H1 (cell line): Measurements from ENCODE around the gene PAX5. TPM values are rescaled to one million over a fixed set of nuclear protein-coding genes. Genes with fewer than 3 reads are reported as not detected.

Source experiments
- CEBPB ChIP-seq: IDR thresholded peaks from 2 replicates; pipeline ENCODE4 v1.6.1; 2012; ENCODE audit warnings: low read depth, low read length
- CHD7 ChIP-seq: fragments of 300-600 bp; sonication (generic); IDR thresholded peaks from 2 replicates; pipeline ENCODE4 v1.7.1; 2012; ENCODE audit warnings: low read length, moderate library complexity, mild to moderate bottlenecking, inconsistent platforms; ENCODE audit not compliant: insufficient replicate concordance
- CTBP2 ChIP-seq: IDR thresholded peaks from 2 replicates; pipeline ENCODE4 v1.7.0; 2011; ENCODE audit warnings: borderline replicate concordance, mild to moderate bottlenecking, moderate library complexity, mixed read lengths, low read length; ENCODE audit not compliant: insufficient read depth, insufficient read length
- MAFK ChIP-seq: IDR thresholded peaks from 2 replicates; pipeline ENCODE4 v1.6.1; 2012; ENCODE audit warnings: low read depth, mild to moderate bottlenecking, improper control_type of control experiment, low read length
- SIN3A ChIP-seq, 2 experiments: IDR thresholded peaks in 1 of 2; conservative IDR thresholded peaks in 1 of 2; 2 replicates each; pipeline ENCODE4 v1.6.1; 2011 to 2012; ENCODE audit warnings: low read length in 2 of 2, improper control_type of control experiment in 1 of 2, low read depth in 1 of 2, mild to moderate bottlenecking in 1 of 2
- SP1 ChIP-seq: IDR thresholded peaks from 2 replicates; pipeline ENCODE4 v1.6.1; 2011; ENCODE audit warnings: low read depth, low read length
- SP2 ChIP-seq: IDR thresholded peaks from 2 replicates; pipeline ENCODE4 v1.6.1; 2012; ENCODE audit warnings: mild to moderate bottlenecking, low read length, inconsistent platforms
- TBP ChIP-seq: IDR thresholded peaks from 2 replicates; pipeline ENCODE4 v1.6.1; 2011; ENCODE audit warnings: low read depth, low read length, improper control_type of control experiment
- polyA plus RNA-seq, 7 experiments: library from polyadenylated mRNA; depleted of rRNA in 3 of 7; stranded (reverse) in 5 of 7; unstranded in 2 of 7; fragments of >200 nt in 5 of 7; fragments of 200-250 nt in 2 of 7; gene quantifications; 1 replicate in 5 of 7; 2 replicates in 1 of 7; 4 replicates in 1 of 7; pipeline versions ENCODE4 v1.2.1 to v1.2.3, GENCODE V29; 2011 to 2013; ENCODE audit warnings: missing spikeins in 2 of 7, mixed read lengths in 2 of 7
- total RNA-seq: library from RNA; stranded (reverse); fragmentation: NEBNext Ultra II Directional; extraction: Animal tissue kit (Norgen Biotek cat#: 25700); gene quantifications from 2 replicates; pipeline ENCODE4 v1.2.1, GENCODE V29; 2021

PAX5 gene
- total and polyA plus RNA-seq, 2 of the 8 experiments (the other 6 are each of a cell fraction or from before 2014, with no cell fraction given) = 0.29 to 0.43 TPM

- no peak for TF ChIP-seq CHD7
- TF ChIP-seq TBP = no peak
- TF ChIP-seq MAFK = no peak
- no peak for TF ChIP-seq SIN3A (conservative IDR thresholded peaks at IDR 0.05 in 1 of 2, IDR thresholded peaks at IDR 0.05 in 1 of 2; ENCODE audit: low read depth in 1 of 2, low read length in 2 of 2)
- no peak for TF ChIP-seq CTBP2
- no peak for TF ChIP-seq SP1
- TF ChIP-seq SP2 = no peak
- TF ChIP-seq CEBPB = no peak
Measured at GRCh38 chr9:36935768-36936497, 98.1 kb downstream of the PAX5 start (continued).
